HG03469 (cell line): ENCODE measurements around the gene FGF18.

ENCODE experiments used
- ATAC-seq: cut with Tn5 transposase; IDR thresholded peaks from one replicate; pipeline ENCODE4 v1.9.1; 2021; ENCODE audit warnings: mild to moderate bottlenecking, moderate library complexity, moderate number of reproducible peaks; ENCODE audit not compliant: unreplicated experiment

The FGF18 gene

DNA sequence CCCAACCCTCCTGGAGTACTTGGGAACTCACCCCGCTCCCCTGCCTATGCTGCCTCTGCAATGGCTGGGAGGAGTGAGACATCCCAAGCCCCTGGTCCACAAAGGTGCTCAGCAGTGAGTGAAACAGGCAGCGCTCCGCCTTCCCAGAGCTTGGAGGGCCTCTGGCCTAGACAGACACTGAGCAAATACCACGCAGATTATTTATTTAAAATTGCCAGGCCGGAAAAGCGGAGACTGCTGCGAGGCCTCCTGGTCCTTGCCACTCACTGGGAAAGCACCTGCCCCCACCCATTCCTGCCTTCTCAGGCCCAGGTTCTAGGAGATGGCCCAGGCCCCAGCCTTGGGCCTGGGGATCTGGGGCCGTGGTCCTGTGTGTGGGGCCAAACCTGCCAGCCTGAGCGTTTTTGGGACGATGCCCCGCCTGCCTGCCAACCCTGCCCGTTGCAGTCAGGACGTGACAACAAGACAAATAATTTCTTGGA lies 17.4 kb downstream of the FGF18 start:
- no peak for ATAC-seq

- ATAC-seq: no peak
Measured at GRCh38 chr5:171437286-171437821, 17.9 kb downstream of the FGF18 start.

DNA sequence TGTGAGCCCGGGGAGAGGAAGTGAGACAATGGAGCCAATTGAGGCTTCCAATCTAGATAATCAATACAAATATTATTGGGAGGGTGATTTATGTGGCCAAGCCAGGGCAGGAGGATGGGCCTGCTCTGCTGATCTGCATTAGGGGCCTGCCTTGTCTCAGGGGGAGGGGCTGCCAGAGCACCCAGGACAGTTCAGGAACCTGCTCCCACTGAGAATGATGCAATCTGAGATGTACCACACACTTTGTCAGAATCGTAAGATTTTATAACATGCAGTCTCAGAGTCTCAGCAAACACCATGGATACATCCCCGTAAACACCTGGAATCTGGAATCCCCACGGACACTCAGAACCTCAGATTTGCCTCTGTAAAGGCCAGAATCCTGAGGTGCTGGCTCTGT lies 19.3 kb downstream of the FGF18 start:
- ATAC-seq: no peak

- no peak for ATAC-seq
Measured at GRCh38 chr5:171441246-171441791, 21.9 kb downstream of the FGF18 start.

GRCh38 chr5:171442287-171443042 lies 23.0 kb downstream of the FGF18 start:
- no peak for ATAC-seq

DNA sequence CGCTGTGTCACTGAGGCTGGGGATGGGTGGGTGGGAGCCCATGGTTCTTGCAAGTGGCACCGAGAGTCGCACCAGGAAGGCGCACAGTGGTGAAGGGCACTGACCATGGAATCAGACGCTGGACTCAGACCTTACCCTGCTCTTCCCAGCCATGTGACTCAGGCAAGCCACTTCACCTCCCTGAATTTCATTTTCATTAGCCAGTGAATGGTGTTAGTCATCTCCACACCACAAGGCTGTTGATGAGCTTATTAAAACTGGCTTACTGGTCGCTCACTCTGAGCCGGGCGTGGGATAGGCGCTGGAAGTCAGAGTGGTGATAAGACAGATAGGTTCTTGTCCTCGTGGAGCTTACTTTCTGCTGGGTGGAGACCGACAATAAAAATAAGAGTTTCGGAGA lies 25.1 kb downstream of the FGF18 start:
- no peak for ATAC-seq

- no peak for ATAC-seq
Measured at GRCh38 chr5:171445644-171446516, 26.4 kb downstream of the FGF18 start.

- ATAC-seq: no peak
Measured at GRCh38 chr5:171447226-171447625, 27.8 kb downstream of the FGF18 start.

GRCh38 chr5:171449426-171449825 lies 30.0 kb downstream of the FGF18 start:
- ATAC-seq: no peak

GRCh38 chr5:171450423-171451331 lies 31.2 kb downstream of the FGF18 start:
- no peak for ATAC-seq

DNA sequence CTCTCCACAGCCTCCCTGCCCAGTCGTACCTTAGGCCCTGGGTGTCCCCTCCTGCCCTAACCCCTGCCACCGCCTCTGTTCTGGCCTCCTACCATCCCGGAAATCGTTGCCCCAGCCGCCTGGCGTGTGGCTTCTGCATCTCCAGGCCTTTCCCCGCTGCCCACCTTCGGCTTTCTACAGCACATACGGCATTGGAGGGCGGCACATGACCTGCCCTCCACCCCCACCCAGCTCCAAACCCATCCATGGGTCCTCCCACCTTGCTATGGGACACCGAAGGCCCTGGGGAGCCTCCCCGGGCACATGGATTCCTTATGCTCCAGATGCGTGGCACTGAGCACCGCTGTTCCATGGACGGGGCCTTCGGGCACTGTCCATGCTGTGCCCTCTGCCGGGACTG lies 32.0 kb downstream of the FGF18 start:
- ATAC-seq: no peak

- no peak for ATAC-seq
Measured at GRCh38 chr5:171453056-171453725, 33.7 kb downstream of the FGF18 start.

DNA sequence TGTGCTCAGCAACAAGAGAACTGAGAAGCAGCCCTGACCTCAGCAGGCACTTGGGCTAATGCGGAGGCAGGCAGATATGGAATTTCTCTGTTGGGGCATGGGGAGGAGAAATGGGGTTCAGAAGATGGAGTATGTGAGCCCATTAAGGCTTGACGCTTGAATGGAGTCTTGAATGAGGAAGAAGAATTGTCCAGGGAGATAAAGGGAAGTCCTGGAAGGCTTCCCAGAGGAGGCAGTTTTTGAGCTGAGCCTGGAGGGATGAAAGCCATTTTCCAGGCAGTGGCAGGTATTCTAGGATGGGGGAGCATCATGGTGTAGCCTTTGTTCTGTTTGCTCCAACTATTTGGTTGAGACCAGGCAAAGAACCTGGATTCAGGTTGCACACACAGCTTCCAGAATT lies 34.5 kb downstream of the FGF18 start:
- ATAC-seq: no peak

GRCh38 chr5:171454549-171454948 lies 35.1 kb downstream of the FGF18 start:
- ATAC-seq: no peak

GRCh38 chr5:171455522-171455921 lies 36.1 kb downstream of the FGF18 start:
- no peak for ATAC-seq

- ATAC-seq: no peak
Measured at GRCh38 chr5:171457208-171457981, 37.9 kb downstream of the FGF18 start.

GRCh38 chr5:171459839-171460238 lies 40.4 kb downstream of the FGF18 start:
- ATAC-seq: no peak

DNA sequence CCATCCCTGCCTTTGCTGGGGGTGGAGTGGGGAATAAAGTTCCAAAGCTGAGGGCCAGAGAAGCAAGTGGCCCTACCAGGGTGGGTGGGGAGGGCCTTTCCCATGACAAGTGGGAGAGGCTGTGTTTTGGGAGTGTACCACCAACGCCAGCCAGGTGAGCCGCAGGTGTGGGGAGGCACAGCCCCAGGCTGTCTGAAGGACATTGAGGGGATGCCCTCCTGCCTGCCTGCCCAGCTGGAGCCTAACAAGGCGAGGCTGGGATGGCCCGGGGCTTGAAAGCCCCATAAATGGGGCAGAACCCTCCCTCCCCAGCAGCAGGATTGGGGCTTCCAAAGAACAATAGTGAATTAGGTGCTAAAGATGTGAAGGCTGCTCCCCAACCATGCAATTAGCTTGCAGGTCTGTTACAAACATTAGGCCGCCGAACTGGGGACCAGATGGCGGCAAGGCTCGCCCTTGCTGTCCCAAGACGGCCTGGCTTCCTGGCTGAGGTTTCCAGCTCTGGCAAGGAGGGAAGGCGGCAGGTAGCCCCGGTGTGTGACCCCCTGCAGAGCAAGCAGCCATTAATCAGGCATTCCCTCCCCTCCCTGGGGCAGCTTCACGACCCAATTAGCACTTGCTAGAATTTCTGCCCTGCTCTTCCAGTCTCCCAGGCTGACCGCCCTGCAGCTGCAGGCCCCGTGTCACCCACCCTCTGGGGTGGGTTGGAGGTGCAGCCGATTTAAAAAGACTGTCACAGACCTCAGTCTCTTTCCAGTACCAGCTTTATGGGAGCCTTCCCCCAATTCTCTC lies 42.9 kb downstream of the FGF18 start:
- ATAC-seq: no peak
